HG03432 (cell line): ENCODE results near the gene TSPYL1.
"Not testable (repeated sequence)": the region's sequence is repeated elsewhere in the genome, so short reads cannot be mapped to it uniquely, and the experiment has no call there.

Source experiments
- ATAC-seq: cut with Tn5 transposase; IDR thresholded peaks from one replicate; pipeline ENCODE4 v1.9.1; 2021; ENCODE audit warnings: mild to moderate bottlenecking, moderate library complexity; ENCODE audit not compliant: unreplicated experiment

TSPYL1 gene

DNA sequence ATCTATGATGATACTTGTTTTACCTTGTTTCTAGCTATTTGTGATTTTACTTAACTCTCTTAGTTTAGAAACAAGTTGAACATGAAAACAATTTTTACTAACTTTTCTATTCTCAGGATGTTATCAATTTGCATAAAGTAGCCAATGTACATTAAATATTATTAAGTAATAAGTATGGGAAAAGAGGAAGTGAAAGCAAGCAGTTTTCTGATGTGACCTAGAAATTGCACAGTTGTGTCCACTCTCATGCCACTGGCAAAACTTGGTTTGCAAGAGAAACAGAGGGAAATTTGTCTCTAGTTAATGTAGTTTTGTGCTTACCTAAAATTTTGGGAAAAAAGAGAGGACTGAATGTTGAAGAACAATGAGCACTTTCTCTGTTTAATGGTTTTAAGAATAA lies 19.2 kb upstream of the TSPYL1 start:
- no peak for ATAC-seq

DNA sequence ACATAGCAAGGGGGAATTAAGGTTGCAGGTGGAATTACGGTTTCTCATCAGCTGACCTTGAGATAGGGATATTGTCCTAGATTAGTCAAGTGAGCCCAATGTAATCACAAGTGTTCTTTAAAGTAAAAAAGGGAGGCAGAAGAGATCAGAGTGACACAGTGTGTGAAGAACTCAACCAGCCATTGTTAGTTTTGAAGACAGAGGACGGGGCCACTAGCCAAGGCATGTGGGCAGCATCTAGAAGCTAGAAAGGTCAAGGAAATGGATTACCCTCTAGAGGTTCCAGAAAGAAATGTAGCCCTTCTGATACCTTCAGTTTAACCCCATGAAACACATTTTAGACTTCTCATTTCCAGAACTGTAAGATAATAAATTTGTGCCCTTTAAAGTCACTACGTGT lies 18.5 kb upstream of the TSPYL1 start:
- no peak for ATAC-seq

DNA sequence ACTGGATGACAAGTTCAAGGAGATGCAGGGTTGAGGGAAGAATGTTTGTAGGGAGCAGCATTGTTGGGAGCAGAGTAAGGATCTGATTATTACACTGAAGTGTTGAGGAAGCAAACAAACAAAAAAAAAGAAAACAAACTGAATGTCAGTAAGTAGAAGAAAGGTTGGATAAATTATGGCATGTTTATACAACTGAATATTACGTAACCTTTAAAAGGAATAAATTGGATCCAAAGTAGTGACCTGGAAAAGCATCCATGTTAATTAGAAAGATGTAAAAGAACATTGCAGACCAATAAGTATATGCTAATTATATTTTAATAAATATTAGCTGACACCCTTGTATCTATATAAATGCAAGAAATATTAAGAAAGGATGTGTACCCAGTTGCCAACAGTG lies 12.8 kb upstream of the TSPYL1 start:
- no peak for ATAC-seq

DNA sequence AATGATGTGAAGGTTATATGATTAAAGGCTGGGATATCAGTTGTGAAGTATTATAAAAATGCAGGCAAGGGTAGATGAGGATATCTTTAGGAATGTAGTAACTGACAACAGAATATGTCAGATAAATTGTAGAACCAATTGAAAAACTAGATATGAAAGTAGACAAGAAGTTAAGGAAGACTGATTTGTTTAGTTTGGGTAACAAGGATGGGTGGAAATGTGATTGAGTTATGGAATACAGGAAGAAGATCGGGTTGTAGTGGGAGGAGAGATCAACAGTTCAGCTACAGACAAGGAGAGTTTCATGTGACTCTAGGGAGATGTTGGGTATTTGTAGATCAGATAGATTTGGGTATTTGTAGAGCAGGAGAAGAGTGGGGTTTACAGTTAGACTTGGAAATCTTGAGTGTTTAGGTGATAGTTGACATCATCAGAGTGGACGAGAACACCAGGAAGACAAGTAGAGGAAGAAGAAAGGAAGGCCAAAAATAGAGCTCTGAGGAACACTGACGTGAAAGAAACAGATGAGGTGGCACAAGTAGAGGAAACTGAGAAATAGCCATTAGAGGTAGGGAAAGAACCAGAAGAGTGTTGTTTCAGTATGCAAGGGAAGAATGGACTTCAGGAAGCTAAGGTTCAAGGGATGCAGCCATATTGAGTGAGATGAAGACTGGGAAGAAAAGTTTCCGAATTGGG lies 12.1 kb upstream of the TSPYL1 start:
- ATAC-seq: peak; percentile 39

DNA sequence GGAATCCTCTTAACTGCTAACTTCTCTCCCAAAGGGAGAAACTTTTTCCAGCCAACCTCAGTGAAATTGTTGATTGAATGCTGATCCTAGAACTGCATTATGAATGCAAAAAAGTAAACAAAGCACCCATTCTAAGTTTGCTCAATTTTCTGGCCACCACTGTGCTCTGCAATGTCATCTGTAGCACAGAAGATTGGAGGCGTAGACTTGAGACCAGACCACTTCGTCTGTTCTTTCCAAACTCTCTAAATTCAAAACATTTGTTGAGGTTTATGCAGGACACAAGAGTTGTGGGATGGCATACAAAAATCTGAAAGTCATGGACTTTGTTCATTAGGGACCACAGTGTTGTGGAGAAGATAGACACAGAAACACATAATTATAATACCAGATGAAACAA lies 11.1 kb upstream of the TSPYL1 start:
- no peak for ATAC-seq

DNA sequence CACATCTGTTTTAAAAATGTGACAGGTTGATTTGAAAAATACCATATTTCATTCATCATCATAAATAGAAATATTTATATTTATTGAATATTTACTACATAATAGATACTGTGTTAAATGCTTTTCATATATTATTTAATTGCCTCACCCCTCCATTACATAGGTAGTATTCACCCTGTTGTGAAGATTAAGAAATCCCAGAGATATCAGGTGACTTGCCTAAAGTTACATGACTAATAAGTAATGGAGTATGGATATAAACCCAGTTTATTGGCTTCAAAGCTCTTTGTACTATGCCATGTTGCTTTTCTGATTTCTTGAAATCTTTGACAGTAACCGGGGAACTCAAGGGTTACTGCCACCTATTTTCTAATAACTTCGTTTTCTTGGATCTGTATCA lies 10.1 kb upstream of the TSPYL1 start:
- ATAC-seq: no peak

DNA sequence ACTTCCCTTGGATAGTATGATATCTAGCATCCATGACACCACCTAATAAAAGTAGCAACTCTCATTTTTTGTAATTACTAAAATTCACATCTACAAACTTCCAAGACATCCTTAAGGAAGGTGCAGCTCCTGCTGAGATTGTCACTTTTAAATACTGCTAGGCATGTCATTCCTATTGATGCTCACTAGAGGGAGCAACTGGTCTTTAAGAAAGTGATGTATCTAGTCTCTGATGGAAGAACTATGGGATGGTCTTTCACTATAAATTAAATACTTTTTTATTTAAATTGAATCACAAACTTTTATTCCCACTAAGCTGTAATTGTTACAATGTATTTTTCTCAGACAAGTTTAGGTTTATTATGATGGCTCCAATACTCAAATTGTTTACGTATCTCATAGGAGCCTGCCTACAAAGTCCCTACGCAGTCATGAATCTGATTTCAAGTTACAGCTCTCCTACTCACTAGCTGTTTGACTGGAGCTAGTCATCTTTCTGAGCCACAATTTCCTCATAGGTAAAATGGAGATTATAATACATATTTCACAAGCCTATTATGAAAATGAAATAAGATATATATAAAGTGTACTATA lies 8.1 kb upstream of the TSPYL1 start:
- ATAC-seq: peak; percentile 73

DNA sequence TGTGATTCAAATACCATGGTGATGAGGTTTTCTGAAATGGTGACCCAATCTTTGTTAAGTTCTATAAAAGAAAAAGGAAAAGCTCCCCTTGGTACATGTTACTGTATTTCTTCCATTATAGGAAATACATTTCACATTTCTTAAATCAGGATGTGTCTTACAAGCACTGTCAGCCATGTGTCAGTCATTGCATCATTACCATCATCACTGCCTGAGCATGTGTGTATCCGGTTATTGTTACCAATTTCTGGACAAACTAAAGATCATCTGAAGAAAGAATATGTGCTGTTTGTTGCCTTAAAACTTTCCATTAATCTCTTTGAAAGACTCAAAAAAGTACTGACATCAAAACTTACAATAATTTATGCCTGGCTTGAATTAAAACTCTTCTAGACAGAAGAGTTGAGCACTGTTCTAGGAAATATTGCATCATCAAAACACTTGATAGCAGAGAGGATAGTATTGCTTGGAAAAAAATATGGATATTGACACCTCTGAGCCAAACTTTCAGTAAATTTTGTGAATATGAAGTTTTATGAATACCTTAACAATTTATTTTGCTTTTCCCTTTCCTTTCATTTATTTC lies 7.1 kb upstream of the TSPYL1 start:
- ATAC-seq: no peak

DNA sequence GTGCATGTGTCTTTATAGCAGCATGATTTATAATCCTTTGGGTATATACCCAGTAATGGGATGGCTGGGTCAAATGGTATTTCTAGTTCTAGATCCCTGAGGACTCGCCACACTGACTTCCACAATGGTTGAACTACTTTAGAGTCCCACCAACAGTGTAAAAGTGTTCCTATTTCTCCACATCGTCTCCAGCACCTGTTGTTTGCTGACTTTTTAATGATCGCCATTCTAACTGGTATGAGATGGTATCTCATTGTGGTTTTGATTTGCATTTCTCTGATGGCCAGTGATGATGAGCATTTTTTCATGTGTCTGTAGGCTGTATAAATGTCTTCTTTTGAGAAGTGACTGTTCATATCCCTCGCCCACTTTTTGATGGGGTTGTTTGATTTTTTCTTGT lies 5.3 kb upstream of the TSPYL1 start:
- ATAC-seq: not testable (repeated sequence)

DNA sequence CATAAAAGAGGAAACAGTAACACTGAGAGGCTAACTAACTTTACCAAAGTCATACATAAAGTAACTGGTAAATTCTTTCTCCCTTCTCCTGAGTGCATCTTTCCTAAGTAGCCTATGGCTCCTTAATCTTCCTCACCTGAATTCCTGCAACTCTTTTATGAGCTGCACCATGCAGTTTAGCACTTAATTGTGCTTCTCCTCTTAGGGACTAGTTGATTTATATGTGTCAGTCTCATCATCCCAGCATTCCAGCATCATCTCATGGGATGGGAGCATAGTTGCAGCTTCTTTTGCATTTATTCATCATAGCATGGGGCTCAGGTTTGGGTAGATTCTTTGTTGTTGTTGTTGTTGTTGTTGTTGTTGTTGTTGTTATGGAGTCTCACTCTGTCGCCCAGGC lies 3.5 kb upstream of the TSPYL1 start:
- ATAC-seq: no peak

DNA sequence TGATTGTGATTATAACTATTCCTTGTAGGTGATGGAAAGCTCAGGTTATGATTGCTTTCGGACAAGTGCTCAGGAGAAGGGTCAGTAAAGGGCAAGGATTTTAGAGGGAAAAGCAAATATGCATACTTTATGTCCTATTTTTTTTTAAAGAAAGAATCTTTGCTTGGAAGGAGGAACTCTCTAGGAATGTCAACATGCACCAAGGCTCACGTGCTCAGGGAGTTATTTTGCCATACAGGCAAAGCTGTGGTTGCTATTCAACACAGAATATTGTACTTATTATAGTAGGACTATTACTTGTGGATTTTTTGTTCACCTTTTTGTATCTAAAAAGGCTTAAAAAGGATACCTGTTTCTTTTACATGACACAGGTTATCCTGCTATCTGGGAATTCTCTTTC lies 3.0 kb upstream of the TSPYL1 start:
- ATAC-seq: no peak

DNA sequence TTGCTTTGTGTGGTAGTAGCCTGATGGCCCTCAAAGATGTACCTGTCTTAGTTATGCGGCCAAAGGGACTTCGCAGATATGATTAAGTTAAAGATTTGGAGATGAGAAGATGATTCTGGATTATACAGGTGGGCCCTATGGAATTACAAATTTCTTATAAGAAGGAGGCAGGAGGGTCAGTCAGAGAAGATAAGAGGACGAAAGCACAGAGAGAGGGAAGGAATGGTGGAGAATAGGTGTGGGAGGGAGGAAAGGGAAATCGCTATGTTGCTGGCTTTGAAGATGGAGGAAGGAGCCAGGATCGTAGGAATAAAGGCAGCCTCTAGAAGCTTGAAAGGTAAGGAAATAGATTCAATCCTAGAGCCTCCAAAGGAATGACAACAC lies 1.2 kb upstream of the TSPYL1 start:
- ATAC-seq: no peak

DNA sequence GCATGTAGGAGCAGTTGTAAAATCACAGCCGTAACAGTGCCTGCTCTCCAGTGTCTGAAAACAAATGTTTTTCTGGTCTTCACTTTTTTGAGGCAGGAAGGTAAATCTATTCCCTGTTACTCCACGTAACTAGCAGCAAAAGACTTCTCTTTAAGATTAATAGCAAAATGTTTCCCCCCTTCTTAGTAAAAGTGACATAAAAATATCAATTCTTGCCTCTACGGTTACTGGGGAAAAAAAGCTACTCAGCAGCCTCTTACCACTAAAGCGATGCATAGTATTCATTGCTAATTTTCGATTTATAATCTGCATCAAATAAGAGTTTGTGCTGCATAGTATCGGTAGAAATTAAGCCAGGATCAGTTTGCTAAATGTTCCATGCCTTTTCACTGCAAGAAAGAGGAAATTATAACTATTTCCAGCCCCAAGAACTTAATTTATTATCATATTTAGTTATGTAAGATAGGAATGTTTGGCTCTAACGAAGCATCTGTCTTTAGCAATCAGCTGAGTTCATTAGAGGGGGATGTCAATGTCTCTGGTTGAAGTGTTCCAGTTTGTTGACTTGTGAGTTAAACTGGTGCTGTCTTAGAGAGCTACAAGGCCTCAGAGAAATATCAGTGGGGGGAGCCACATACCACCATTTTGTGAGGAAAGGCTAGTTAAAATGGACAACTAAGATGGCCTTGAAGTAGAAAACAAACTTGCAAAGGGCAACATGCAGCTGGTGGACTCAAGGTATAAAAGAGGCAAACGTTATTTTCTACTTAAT lies 617 bp upstream of the TSPYL1 start:
- ATAC-seq: no peak

DNA sequence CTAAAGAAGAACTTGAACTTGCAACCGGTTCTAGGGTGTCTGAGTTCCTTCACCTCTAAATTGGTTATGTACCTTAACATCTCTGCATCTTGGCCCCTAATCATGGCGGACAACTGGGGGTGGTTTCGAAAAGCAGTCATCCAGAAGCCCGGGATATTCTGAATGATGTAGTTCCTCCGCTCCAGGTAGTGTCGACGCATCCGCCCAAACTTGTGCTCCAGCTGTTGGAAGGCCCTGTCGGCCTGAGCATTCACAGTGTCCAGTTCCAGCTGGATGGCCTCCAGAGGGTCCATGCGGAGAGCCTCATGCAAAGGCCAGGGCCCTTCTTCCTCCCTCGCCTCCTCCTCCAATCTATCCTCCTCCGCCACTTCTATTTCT lies 887 bp downstream of the TSPYL1 start:
- no peak for ATAC-seq

DNA sequence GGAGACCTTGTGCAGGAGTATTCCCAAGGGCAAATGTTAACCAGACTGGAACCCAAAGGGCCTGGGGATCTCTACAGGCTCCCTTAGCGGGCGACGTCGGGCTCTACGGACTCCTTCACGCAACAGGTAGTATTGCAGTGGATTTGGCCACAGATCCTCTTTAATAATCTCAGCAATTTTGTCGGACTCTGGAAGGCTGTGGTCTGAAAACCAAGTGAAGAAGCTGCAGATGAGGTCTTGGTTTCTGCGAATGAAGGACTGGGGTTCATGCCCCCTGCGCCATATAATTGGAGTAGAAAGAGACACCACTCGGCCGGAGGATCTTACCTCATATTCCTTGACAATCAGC lies 1.3 kb downstream of the TSPYL1 start:
- ATAC-seq: no peak

DNA sequence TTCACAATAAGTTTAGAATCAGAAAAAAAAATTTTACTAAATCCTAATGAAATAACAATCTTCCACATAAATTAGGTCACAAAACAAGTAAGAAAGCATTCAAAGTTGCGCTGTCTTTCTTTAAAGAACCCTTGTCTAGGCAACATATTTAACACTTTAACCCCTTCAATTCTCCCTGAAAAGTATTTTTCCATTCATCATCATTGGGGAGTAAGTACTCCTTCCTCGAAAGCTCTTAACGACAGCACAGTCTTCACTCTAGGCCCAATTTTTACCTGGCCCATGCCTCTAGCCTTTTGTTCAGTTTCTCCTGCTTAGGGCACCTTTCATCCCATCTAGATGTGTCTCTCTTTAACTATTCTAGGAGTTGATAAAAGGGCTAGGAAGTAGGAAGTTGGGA lies 2.6 kb downstream of the TSPYL1 start:
- ATAC-seq: no peak

DNA sequence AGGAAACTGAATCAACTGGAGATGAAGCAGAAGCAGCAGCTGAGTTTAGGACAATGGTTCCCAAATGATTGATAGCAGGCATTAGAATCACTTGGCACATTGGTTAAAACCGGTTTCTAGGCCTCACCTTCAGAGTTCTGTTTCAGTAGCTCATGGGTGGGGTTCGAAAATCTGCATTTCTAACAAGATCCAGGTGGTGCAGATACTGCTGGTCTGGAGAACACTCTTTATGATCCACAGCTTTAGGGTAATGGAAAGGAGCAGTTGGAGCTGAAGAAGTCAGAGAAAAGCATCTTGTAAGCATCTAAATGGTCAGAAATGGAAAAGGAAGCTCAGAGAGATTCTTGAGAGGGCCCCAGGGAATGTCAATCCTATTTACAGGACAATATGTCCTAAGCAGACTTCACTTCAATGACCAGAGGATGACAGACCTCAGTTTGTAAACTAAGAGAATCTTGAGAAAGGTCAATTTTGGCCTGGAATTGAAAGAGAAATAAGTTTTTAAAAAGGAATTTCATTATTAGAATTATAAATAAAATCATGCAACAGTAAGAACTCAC lies 8.5 kb downstream of the TSPYL1 start:
- ATAC-seq: no peak

DNA sequence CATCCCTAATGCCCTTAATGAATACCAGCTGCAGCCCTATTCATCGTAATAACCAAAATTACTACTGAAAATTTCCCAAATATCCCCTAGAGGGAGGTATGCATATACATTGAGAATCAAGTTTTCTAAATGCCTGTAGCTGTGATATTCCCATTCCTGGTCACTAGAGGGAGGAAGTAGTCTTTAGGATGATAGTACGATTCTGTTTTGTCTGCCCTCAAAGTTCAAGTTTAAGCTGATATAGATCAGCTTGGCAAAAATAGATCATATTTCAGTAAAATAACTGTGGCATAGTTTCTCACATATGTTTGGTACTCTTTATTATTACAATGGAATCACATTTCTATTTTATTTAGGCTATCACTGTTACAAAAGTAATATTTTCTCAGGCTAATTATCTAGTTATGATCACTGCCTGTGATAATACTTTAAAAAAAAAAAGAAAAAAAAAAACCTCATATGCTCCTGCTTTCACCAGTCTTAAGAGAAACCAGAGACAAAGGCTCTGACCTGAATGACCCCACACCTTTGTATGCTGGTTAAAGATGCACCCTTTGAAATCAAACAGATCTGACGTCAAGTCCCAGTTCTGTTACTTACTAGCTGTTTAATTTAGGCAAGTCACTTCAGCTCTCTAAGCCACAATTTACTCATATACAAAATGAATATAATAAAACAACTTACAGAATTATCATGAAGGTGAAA lies 11.0 kb downstream of the TSPYL1 start:
- peak; percentile 91 for ATAC-seq

DNA sequence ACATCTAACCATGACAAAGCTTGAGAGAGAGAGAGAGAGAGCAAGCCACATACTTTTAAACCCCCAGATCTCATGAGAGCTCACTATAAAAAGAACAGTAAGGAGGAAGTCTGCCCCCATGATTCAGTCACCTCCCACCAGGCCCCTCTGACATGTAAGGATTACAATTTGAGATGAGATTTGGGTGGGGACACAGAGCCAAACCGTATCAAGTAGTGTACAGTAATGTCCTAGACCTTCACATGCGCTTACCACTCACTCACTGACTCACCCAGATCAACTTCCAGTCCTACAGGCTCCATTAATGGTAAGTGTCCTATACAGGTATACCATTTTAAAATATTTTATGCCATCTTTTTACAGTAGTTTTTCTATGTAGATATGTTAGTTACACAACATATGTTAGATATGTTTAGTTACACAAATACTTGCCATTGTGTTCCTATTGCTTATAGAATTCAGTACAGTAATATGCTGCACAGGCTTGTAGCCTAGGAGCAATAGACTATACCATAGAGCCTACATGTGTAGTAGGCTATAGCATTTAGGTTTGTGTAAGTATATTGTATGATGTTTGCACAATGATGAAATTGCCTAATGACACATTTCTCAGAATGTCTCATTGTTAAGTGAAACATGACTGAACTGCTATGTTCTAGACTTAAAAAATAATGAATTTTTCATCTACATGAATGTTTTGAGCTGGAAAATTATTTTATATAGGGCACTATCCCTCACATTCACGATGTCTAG lies 11.7 kb downstream of the TSPYL1 start:
- ATAC-seq: peak; percentile 22

DNA sequence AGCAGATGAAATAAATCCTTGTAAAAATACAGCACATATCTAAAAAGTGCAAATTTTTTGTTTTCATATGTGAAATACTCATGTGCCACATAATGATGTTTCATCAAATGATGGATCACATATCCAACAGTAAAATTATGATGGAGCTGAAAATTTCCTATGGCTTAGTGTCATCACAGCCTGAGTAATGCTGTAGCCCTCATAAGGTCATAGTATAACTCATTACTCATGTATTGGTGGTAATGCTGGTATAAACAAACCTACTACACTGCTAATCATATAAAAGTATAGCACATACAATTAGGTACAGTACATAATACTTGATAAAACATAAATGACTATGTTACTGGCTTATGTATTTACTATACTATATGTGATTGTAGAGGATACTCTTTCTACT lies 12.9 kb downstream of the TSPYL1 start:
- ATAC-seq: no peak
